Hepatocyte (in vitro differentiated cells): ENCODE results near the gene TRPM2.

Source experiments
- EZH2 ChIP-seq: fragments of 200-600 bp; sonication (generic); IDR thresholded peaks from 2 replicates; pipeline ENCODE4 v1.6.1; 2016; ENCODE audit warnings: antibody characterized with exemption, mild to moderate bottlenecking, borderline replicate concordance
- EZH2phosphoT487 ChIP-seq: fragments of 200-600 bp; sonication (generic); IDR thresholded peaks from one replicate; pipeline ENCODE4 v1.6.1; 2018; ENCODE audit warnings: antibody characterized with exemption, mild to moderate bottlenecking, low read depth, moderate library complexity; ENCODE audit not compliant: unreplicated experiment, severe bottlenecking
- TF ChIP-seq, protein P1 (sequence below): fragments of 200-600 bp; sonication (generic); IDR thresholded peaks from 2 replicates; pipeline ENCODE4 v1.5.1; 2016; ENCODE audit warnings: antibody characterized with exemption, mild to moderate bottlenecking; ENCODE audit not compliant: poor library complexity

DNA sequence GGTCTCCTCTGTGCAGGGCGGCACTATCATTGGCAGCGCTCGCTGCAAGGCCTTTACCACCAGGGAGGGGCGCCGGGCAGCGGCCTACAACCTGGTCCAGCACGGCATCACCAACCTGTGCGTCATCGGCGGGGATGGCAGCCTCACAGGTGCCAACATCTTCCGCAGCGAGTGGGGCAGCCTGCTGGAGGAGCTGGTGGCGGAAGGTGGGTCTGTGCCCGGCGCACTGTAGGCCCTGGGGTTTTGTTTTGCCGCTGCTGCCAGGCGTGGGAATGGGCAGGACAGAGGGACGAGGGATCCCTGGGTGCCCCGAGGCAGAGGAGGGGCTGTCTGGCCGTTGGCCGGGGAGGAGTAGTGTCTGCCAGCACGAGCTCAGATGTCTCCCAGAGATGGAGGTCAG lies 41.3 kb upstream of the TRPM2 start:
- TF ChIP-seq, protein P1, sequence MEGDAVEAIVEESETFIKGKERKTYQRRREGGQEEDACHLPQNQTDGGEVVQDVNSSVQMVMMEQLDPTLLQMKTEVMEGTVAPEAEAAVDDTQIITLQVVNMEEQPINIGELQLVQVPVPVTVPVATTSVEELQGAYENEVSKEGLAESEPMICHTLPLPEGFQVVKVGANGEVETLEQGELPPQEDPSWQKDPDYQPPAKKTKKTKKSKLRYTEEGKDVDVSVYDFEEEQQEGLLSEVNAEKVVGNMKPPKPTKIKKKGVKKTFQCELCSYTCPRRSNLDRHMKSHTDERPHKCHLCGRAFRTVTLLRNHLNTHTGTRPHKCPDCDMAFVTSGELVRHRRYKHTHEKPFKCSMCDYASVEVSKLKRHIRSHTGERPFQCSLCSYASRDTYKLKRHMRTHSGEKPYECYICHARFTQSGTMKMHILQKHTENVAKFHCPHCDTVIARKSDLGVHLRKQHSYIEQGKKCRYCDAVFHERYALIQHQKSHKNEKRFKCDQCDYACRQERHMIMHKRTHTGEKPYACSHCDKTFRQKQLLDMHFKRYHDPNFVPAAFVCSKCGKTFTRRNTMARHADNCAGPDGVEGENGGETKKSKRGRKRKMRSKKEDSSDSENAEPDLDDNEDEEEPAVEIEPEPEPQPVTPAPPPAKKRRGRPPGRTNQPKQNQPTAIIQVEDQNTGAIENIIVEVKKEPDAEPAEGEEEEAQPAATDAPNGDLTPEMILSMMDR, result no peak
- TF ChIP-seq EZH2 (no peak), EZH2phosphoT487 (no peak)
